Activated effector memory CD4-positive, alpha-beta T cell treated with Interleukin-2 at 50 U/mL for 16 hours (primary cell): ENCODE measurements around the gene PRKN.

Experiments used
- DNase-seq: peaks from one replicate; pipeline ENCODE4 v3.0.0-alpha.2; 2020

Gene PRKN

GRCh38 chr6:162157167-162157870 is 570.2 kb downstream of the PRKN start:
- no peak for DNase-seq

- no peak for DNase-seq
Measured at GRCh38 chr6:162156146-162156545, 571.4 kb downstream of the PRKN start.

- no peak for DNase-seq
Measured at GRCh38 chr6:162154930-162155329, 572.6 kb downstream of the PRKN start.

- DNase-seq, result no peak
Measured at GRCh38 chr6:162154001-162154400, 573.6 kb downstream of the PRKN start.

GRCh38 chr6:162153120-162153519 is 574.4 kb downstream of the PRKN start:
- DNase-seq, result no peak

GRCh38 chr6:162151021-162151665 is 576.4 kb downstream of the PRKN start:
- no peak for DNase-seq

- DNase-seq, result no peak
Measured at GRCh38 chr6:162150295-162150694, 577.3 kb downstream of the PRKN start.

GRCh38 chr6:162149786-162150185 is 577.8 kb downstream of the PRKN start:
- no peak for DNase-seq

GRCh38 chr6:162147805-162148204 is 579.8 kb downstream of the PRKN start:
- DNase-seq, result no peak

- DNase-seq, result no peak
Measured at GRCh38 chr6:162147281-162147680, 580.3 kb downstream of the PRKN start.

- no peak for DNase-seq
Measured at GRCh38 chr6:162140251-162140852, 587.2 kb downstream of the PRKN start.

GRCh38 chr6:162125659-162126058 is 601.9 kb downstream of the PRKN start:
- no peak for DNase-seq

- DNase-seq, result no peak
Measured at GRCh38 chr6:162124710-162125435, 602.7 kb downstream of the PRKN start.

GRCh38 chr6:162123797-162124196 is 603.8 kb downstream of the PRKN start:
- DNase-seq, result no peak

- DNase-seq, result no peak
Measured at GRCh38 chr6:162119341-162119740, 608.2 kb downstream of the PRKN start.

GRCh38 chr6:162118706-162119105 is 608.9 kb downstream of the PRKN start:
- no peak for DNase-seq

GRCh38 chr6:162116902-162117525 is 610.6 kb downstream of the PRKN start:
- no peak for DNase-seq

GRCh38 chr6:162109480-162110050 is 618.0 kb downstream of the PRKN start:
- no peak for DNase-seq

GRCh38 chr6:162108041-162108440 is 619.5 kb downstream of the PRKN start:
- DNase-seq, result no peak

- DNase-seq, result no peak
Measured at GRCh38 chr6:162100096-162100495, 627.5 kb downstream of the PRKN start.

GRCh38 chr6:162099685-162100084 is 627.9 kb downstream of the PRKN start:
- no peak for DNase-seq

- DNase-seq, result no peak
Measured at GRCh38 chr6:162092816-162093502, 634.6 kb downstream of the PRKN start.
